SKM-1 (cell line): ENCODE data around the gene HOXC9.
A peak's percentile ranks its signal among the peaks of the same experiment; 100 is the strongest.

Source experiments
- DNase-seq: peaks from one replicate; lab custom pipeline; 2025; ENCODE audit not compliant: unreplicated experiment; lab: John Stamatoyannopoulos, UW

The HOXC9 gene

GRCh38 chr12:54025499-54026405 lies 25.8 kb downstream of the HOXC9 start:
- no peak for DNase-seq

DNA sequence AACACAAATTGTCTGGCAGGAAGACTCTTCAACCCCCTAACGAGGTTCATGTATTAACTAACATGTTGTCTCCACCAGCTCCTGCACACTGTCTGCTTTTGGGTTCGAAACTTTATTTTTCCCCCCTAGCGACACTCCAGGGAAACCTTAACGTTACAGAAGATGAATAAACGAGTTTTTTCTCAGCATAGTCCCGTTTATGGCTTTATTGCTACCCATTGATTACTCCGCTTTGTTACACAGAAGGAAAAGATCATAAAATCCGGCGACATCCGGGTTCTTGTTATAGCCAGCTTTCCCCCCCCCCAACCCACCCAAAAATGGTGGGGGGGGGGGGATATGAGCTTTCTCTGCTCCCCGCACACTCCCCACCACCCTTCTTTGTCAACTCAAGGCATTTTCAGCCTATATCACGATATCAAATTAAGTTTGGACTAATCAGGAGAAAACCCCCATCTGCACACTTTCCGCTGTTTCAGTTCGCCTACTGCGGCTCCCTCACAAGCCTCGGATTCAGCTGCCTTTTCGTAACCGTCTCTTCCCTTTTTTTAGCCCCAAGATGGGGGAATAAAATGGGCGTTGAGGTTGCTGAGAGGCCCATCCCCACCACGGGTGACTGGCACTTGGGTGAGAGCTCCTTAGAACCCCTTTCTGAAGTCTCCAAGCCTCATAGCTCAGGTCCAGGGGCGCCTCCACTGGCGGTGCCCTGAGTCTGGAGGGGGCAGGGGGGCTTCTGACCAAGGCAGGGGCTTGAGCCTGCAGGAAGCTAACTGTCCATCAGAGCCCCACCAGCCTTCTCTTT lies 26.9 kb downstream of the HOXC9 start:
- no peak for DNase-seq

DNA sequence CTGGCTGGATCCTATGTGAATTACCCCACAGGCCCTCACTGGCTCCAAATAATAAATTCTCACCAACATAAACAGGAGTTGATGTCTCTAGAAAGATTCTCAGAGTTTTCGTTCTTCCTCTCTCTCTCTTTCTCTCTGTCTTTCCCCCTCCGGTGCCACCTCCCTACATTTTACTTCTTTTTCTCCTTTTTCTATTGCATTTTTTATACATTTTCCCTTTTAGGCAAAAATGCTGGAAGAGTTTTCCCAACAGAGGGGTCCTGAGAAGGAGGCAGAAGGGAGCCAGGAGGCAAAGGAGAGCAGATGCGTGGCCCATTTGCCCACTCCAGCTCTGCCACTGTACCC lies 27.5 kb downstream of the HOXC9 start:
- DNase-seq, result no peak

GRCh38 chr12:54028314-54029201 lies 28.6 kb downstream of the HOXC9 start, which contains the start of gene HOXC6:
HOXC6 (plus strand) TSS chr12:54028440; CDS start chr12:54028522, 82 bp downstream.
- DNase-seq, result no peak

- DNase-seq, result no peak
These were observed 29.8 kb downstream of the HOXC9 start for GRCh38 chr12:54029529-54030441.

GRCh38 chr12:54030442-54030801 lies 30.5 kb downstream of the HOXC9 start:
- DNase-seq, result no peak

DNA sequence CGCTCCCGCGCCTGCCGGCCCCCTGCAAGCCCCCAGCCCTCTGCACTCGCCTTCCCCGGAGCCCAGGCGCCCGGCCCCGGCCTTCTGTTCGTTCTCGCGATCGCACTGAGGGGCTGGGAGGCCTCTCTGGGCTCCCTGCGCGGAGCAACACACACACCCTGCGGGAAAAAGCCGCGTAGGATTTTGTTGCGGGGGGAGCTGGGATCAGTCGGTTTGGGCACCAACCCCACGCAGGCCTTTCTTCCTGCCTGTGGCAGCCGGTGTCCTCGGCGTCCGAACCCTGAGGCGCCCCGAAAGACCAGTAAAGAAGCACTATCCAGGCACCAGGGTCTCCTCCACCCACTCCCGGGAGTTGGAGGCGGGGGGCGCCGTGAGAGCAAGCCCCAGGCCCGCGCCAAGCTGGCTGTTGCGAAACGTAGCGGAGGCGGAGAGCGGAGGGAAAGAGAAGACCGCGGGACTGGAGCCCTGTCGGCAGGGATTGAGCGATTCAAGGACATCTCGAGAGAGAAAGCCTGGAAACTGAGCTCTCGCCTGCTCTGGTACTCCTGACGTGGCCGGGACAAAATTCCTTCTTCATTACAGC lies 31.0 kb downstream of the HOXC9 start:
- DNase-seq, result no peak

GRCh38 chr12:54031480-54031879 lies 31.5 kb downstream of the HOXC9 start:
- no peak for DNase-seq

GRCh38 chr12:54032086-54032619 lies 32.2 kb downstream of the HOXC9 start:
- no peak for DNase-seq

- DNase-seq, result peak; percentile 5
These were observed 32.7 kb downstream of the HOXC9 start, which contains the start of gene HOXC5 for GRCh38 chr12:54032627-54033100. HOXC5 (plus strand) TSS chr12:54033050; CDS start chr12:54033123, 73 bp downstream.

- no peak for DNase-seq
These were observed 33.4 kb downstream of the HOXC9 start for GRCh38 chr12:54033106-54033979.

- no peak for DNase-seq
These were observed 34.2 kb downstream of the HOXC9 start for GRCh38 chr12:54033980-54034784.

DNA sequence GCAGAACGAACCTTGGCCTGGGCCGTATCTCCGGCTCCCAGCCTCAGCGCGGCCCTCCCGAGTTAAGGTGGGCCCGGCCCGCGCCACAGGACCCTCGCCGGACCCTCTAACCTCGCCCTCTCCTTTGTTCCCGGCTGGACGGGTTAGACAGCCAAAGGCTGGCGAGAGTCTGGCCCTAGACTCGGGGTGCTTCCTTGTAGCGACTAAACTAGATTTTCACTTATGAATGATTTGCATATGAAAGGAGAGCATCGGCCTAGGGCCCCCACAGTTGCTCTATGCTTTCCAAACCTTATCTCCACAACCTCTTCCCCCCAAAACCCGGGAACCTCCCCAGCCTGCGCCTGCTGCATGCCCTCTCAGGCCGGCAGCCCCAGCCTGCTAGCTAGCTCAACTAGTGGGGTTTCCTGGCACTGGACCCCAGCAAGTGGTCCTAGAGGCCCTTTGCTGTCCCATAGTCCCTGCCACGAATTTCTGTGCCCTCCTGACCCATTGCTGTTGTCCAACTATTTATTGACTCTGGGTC lies 34.9 kb downstream of the HOXC9 start:
- no peak for DNase-seq

GRCh38 chr12:54035568-54036264 lies 35.8 kb downstream of the HOXC9 start:
- no peak for DNase-seq

DNA sequence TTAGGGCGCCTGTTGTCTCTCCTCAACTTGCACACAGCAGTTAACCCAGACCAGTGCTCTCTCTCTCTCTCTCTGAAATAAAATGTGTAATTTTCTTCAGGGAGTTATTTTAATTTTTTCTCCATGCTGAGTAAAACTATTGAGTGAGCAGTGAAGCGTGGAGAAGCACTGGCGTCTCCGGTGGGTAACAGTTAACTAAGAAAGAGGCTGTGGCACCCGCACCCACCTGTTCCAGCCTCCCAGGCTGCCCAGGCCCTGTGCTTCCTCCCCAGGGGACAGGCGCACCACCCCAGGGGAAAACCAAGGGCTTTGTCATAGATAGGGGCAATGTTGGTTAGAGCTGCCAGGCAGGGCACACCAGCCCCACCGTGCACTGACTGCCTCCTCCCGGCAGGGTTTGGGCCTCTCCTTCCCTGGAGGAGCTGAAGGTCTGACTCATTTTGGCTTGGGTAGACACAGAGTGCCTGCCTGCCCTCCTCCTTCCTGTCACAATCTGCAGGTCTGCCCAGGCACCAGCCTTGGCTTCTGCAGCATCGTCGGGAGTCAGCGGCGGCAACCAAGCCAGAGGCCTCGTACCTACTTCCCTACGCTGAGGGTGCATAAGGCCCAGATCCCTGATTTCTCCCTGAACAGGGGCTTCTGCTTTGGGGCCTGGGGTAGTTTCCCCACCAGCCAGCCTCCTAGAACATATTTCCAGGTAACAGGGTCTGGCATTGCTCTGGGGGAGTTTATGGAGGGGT lies 36.8 kb downstream of the HOXC9 start:
- DNase-seq, result no peak
